H1 (cell line): Measurements from ENCODE around the gene HRH1. TPM values are rescaled to one million over a fixed set of nuclear protein-coding genes. Genes with fewer than 3 reads are reported as not detected.

Experiments
- CTCF ChIA-PET: fragments of 300-600 bp; sonication (Branson Sonifier 250); formaldehyde crosslinking; loops from one replicate; lab custom pipeline; 2021; ENCODE audit not compliant: partially characterized antibody; lab: Charles Lee
- POLR2A ChIA-PET: fragments of 300-600 bp; sonication (Branson Sonifier 250); formaldehyde crosslinking; loops from one replicate; lab custom pipeline; 2021; ENCODE audit warnings: inconsistent platforms; ENCODE audit not compliant: partially characterized antibody; lab: Charles Lee
- DNase-seq, 2 experiments: peaks; one replicate each; pipeline versions ENCODE4 v3.0.0 to v3.0.0-alpha.2; 2010 to 2022; ENCODE audit warnings: low spot score in 2 of 2, low read depth in 1 of 2, mixed read lengths in 1 of 2
- FAIRE-seq: peaks from 2 replicates; lab custom pipeline; 2011; peaks lifted over from hg19 to GRCh38; lab: Jason Lieb, UNC
- H2AFZ ChIP-seq: 2 replicates; pipeline ENCODE4 v1.8.1; 2012; ENCODE audit warnings: low read length, inconsistent platforms
- H2AK5ac ChIP-seq: 2 replicates; pipeline ENCODE4 v1.6.1; 2013; ENCODE audit warnings: low read depth, low read length
- H2BK120ac ChIP-seq: replicated peaks from 2 replicates; pipeline ENCODE3; 2013; ENCODE audit warnings: low read depth, low read length, inconsistent platforms
- H2BK12ac ChIP-seq: 2 replicates; pipeline ENCODE4 v1.6.1; 2013; ENCODE audit warnings: low read depth, low read length
- H2BK15ac ChIP-seq: 2 replicates; pipeline ENCODE4 v1.6.1; 2013; ENCODE audit warnings: low read length
- H2BK20ac ChIP-seq: 2 replicates; pipeline ENCODE4 v1.6.1; 2013; ENCODE audit warnings: low read length
- H2BK5ac ChIP-seq: 2 replicates; pipeline ENCODE4 v1.6.1; 2013; ENCODE audit warnings: low read depth, low read length
- H3K14ac ChIP-seq: 2 replicates; pipeline ENCODE4 v1.6.1; 2013; ENCODE audit warnings: inconsistent platforms; ENCODE audit not compliant: insufficient read length
- H3K18ac ChIP-seq: 2 replicates; pipeline ENCODE4 v1.6.1; 2013; ENCODE audit warnings: low read length; ENCODE audit errors: extremely low read depth
- H3K23ac ChIP-seq: 2 replicates; pipeline ENCODE4 v1.6.1; 2013; ENCODE audit warnings: inconsistent platforms; ENCODE audit not compliant: insufficient read length
- H3K23me2 ChIP-seq: 2 replicates; pipeline ENCODE4 v1.6.1; 2013; ENCODE audit warnings: low read depth, low read length
- H3K27ac ChIP-seq: 2 replicates; pipeline ENCODE4 v1.6.1; 2011; ENCODE audit warnings: low read depth, low read length, inconsistent platforms
- H3K27me3 ChIP-seq, 4 experiments: replicated peaks in 1 of 4; 1 replicate in 1 of 4; 2 replicates in 3 of 4; pipeline versions ENCODE4 v1.6.1 to v1.8.1; 2011 to 2013; ENCODE audit warnings: low read length in 3 of 4, mild to moderate bottlenecking in 3 of 4, inconsistent platforms in 2 of 4, mixed read lengths in 2 of 4, moderate library complexity in 1 of 4; ENCODE audit not compliant: control insufficient read depth in 3 of 4, insufficient read depth in 3 of 4; ENCODE audit errors: extremely low read depth in 1 of 4
- H3K36me3 ChIP-seq, 4 experiments: 2 replicates each; pipeline versions ENCODE4 v1.6.1 to v1.8.1; 2011 to 2013; ENCODE audit warnings: mild to moderate bottlenecking in 4 of 4, low read length in 3 of 4, moderate library complexity in 2 of 4, control low read depth in 1 of 4, inconsistent platforms in 1 of 4; ENCODE audit not compliant: insufficient read depth in 4 of 4, control insufficient read depth in 2 of 4
- H3K4ac ChIP-seq: replicated peaks from 2 replicates; pipeline ENCODE3; 2013; ENCODE audit warnings: low read length, low read depth, mixed read lengths, inconsistent platforms; ENCODE audit not compliant: insufficient read length
- H3K4me1 ChIP-seq, 4 experiments: replicated peaks in 1 of 4; 1 replicate in 1 of 4; 2 replicates in 3 of 4; pipeline versions ENCODE4 v1.6.1 to v1.8.1; 2011 to 2013; ENCODE audit warnings: low read length in 3 of 4, inconsistent platforms in 2 of 4, mixed read lengths in 1 of 4; ENCODE audit not compliant: insufficient read depth in 4 of 4, control insufficient read depth in 3 of 4
- H3K4me2 ChIP-seq, 2 experiments: 2 replicates each; pipeline versions ENCODE4 v1.6.1 to v1.8.1; 2011 to 2013; ENCODE audit warnings: low read depth in 2 of 2, low read length in 2 of 2, control low read depth in 1 of 2, inconsistent platforms in 1 of 2, mild to moderate bottlenecking in 1 of 2; ENCODE audit not compliant: insufficient read depth in 1 of 2
- H3K4me3 ChIP-seq, 4 experiments: fragments of 200-600, 300-600 bp in 1 of 4; sonication (generic), shearing (Covaris generic), sonication (Bioruptor Twin) in 1 of 4; 2 replicates each; pipeline versions ENCODE4 v1.5.1 to v1.8.1; 2011 to 2016; ENCODE audit warnings: low read length in 4 of 4, low read depth in 3 of 4, control low read depth in 2 of 4, inconsistent platforms in 2 of 4, mild to moderate bottlenecking in 2 of 4, mixed read lengths in 1 of 4, moderate library complexity in 1 of 4; ENCODE audit not compliant: insufficient read depth in 2 of 4; ENCODE audit errors: extremely low read depth in 1 of 4
- H3K56ac ChIP-seq: replicated peaks from 2 replicates; pipeline ENCODE3; 2013; ENCODE audit warnings: low read depth, mild to moderate bottlenecking, mixed read lengths, low read length, inconsistent platforms; ENCODE audit not compliant: insufficient read length
- H3K79me1 ChIP-seq: 2 replicates; pipeline ENCODE4 v1.6.1; 2013; ENCODE audit warnings: low read depth, low read length, control low read depth
- H3K79me2 ChIP-seq, 2 experiments: 2 replicates each; pipeline versions ENCODE4 v1.6.1 to v1.8.1; 2012 to 2013; ENCODE audit warnings: low read length in 2 of 2, mild to moderate bottlenecking in 2 of 2, inconsistent platforms in 1 of 2; ENCODE audit not compliant: insufficient read depth in 2 of 2, control insufficient read depth in 1 of 2
- H3K9ac ChIP-seq, 4 experiments: replicated peaks in 1 of 4; 1 replicate in 1 of 4; 2 replicates in 3 of 4; pipeline versions ENCODE4 v1.6.1 to v1.8.1; 2011 to 2013; ENCODE audit warnings: low read depth in 3 of 4, low read length in 3 of 4, control low read depth in 2 of 4, mild to moderate bottlenecking in 2 of 4, moderate library complexity in 2 of 4, inconsistent platforms in 1 of 4; ENCODE audit errors: extremely low read depth in 1 of 4
- H3K9me3 ChIP-seq, 2 experiments: 2 replicates each; pipeline versions ENCODE4 v1.6.1 to v1.8.1; 2012 to 2013; ENCODE audit warnings: mild to moderate bottlenecking in 2 of 2, moderate library complexity in 2 of 2, control low read depth in 1 of 2, inconsistent platforms in 1 of 2, low read depth in 1 of 2, low read length in 1 of 2, mixed read lengths in 1 of 2; ENCODE audit not compliant: insufficient read depth in 2 of 2
- H4K20me1 ChIP-seq, 2 experiments: replicated peaks in 1 of 2; 2 replicates each; pipeline versions ENCODE3 to v1.8.1; 2011 to 2013; ENCODE audit warnings: inconsistent platforms in 2 of 2, low read length in 2 of 2, mild to moderate bottlenecking in 1 of 2; ENCODE audit not compliant: insufficient read depth in 2 of 2, control insufficient read depth in 1 of 2
- H4K5ac ChIP-seq: 2 replicates; pipeline ENCODE4 v1.6.1; 2013; ENCODE audit warnings: low read length, low read depth, mixed read lengths, inconsistent platforms; ENCODE audit not compliant: insufficient read length
- H4K8ac ChIP-seq: 2 replicates; pipeline ENCODE4 v1.8.0; 2013; ENCODE audit warnings: mild to moderate bottlenecking, moderate library complexity, low read length, inconsistent platforms; ENCODE audit not compliant: insufficient read depth; ENCODE audit errors: extremely low read depth
- H4K91ac ChIP-seq: replicated peaks from 2 replicates; pipeline ENCODE3; 2013; ENCODE audit warnings: low read length, mixed read lengths, inconsistent platforms; ENCODE audit not compliant: insufficient read length
- CHD1 ChIP-seq: IDR thresholded peaks from 2 replicates; pipeline ENCODE4 v1.6.1; 2012; ENCODE audit warnings: low read depth, low read length, improper control_type of control experiment
- CREB1 ChIP-seq: IDR thresholded peaks from 2 replicates; pipeline ENCODE4 v1.6.1; 2012; ENCODE audit warnings: inconsistent platforms
- RBBP5 ChIP-seq: IDR thresholded peaks from 2 replicates; pipeline ENCODE4 v1.7.1; 2012; ENCODE audit warnings: low read depth, mild to moderate bottlenecking, inconsistent platforms, low read length, moderate library complexity, borderline replicate concordance
- RFX5 ChIP-seq: IDR thresholded peaks from 2 replicates; pipeline ENCODE4 v1.6.1; 2011; ENCODE audit warnings: low read depth, low read length, improper control_type of control experiment, borderline replicate concordance
- RNF2 ChIP-seq: fragments of 200-900, 300-1000 bp; sonication (generic); IDR thresholded peaks from 2 replicates; pipeline ENCODE4 v1.7.1; 2016; ENCODE audit warnings: borderline replicate concordance, low read depth, mild to moderate bottlenecking, antibody characterized with exemption, low read length; ENCODE audit not compliant: poor library complexity, severe bottlenecking; ENCODE audit errors: missing control alignments
- SIRT6 ChIP-seq: IDR thresholded peaks from one replicate; pipeline ENCODE4 v1.7.1; 2012; ENCODE audit warnings: low read length, inconsistent platforms
- SP1 ChIP-seq: IDR thresholded peaks from 2 replicates; pipeline ENCODE4 v1.6.1; 2011; ENCODE audit warnings: low read depth, low read length
- SUZ12 ChIP-seq: fragments of 200-600 bp; sonication (generic); IDR thresholded peaks from 2 replicates; pipeline ENCODE4 v1.6.1; 2012; ENCODE audit warnings: mild to moderate bottlenecking, inconsistent platforms, low read length, moderate library complexity, mixed read lengths
- whole genome bisulfite sequencing, 2 experiments: shearing (Covaris generic) in 1 of 2; methylation state at CpG; one replicate each; pipeline versions ENCODE4 v1.1.6 to v1.1.7; 2013 to 2015; ENCODE audit warnings: low lambda C conversion rate in 2 of 2, mixed read lengths in 2 of 2, inconsistent platforms in 1 of 2, low coverage in 1 of 2, missing lambda C conversion rate in 1 of 2; ENCODE audit not compliant: insufficient replicate concordance in 2 of 2, insufficient coverage in 1 of 2, insufficient read length in 1 of 2; ENCODE audit errors: extremely low coverage in 1 of 2, missing lambda C conversion rate in 1 of 2; 5-methylcytosine and 5-hydroxymethylcytosine counted together
- polyA plus RNA-seq, 7 experiments: library from polyadenylated mRNA; depleted of rRNA in 3 of 7; stranded (reverse) in 5 of 7; unstranded in 2 of 7; fragments of >200 nt in 5 of 7; fragments of 200-250 nt in 2 of 7; gene quantifications; 1 replicate in 5 of 7; 2 replicates in 1 of 7; 4 replicates in 1 of 7; pipeline versions ENCODE4 v1.2.1 to v1.2.3, GENCODE V29; 2011 to 2013; ENCODE audit warnings: missing spikeins in 2 of 7, mixed read lengths in 2 of 7
- total RNA-seq: library from RNA; stranded (reverse); fragmentation: NEBNext Ultra II Directional; extraction: Animal tissue kit (Norgen Biotek cat#: 25700); gene quantifications from 2 replicates; pipeline ENCODE4 v1.2.1, GENCODE V29; 2021
- TF ChIP-seq, protein P1 (sequence below), 3 experiments: IDR thresholded peaks; 1 replicate in 2 of 3; 2 replicates in 1 of 3; pipeline versions ENCODE4 v1.5.1 to v1.6.1; 2011; ENCODE audit warnings: low read length in 3 of 3, mild to moderate bottlenecking in 3 of 3, inconsistent platforms in 2 of 3, low read depth in 1 of 3, moderate library complexity in 1 of 3; ENCODE audit not compliant: insufficient read depth in 1 of 3; ENCODE audit errors: control extremely low read depth in 1 of 3

HRH1 gene
- total and polyA plus RNA-seq, 2 of the 8 experiments (the other 6 are each of a cell fraction or from before 2014, with no cell fraction given), result 0.11 TPM; not detected in 1

- CTCF ChIA-PET, result interaction anchor here (0.8 to 2.2 kb wide), 3 partner anchors 9 to 13 kb away, joined by 3 to 7 read pairs (median 6); no protein-coding TSS in a partner anchor
- no peak overlapping the region for H3K4me2 ChIP-seq
- no peak overlapping the region for H3K27ac ChIP-seq
- no peaks in the 10 kb centered on the region; a peak in 1 of 7 replicates for H3K4me1 ChIP-seq
- no peak for DNase-seq
- H2AK5ac ChIP-seq, result no peak overlapping the region
- WGBS, 2 experiments, result 92% methylated on average over 6 of the region's 6 CpGs; no CpG with 5 or more reads in 1 of the 2 experiments
- FAIRE-seq, result no peak
- no peak overlapping the region for H2AFZ ChIP-seq
- no peak overlapping the region for H3K23ac ChIP-seq
- no peak overlapping the region for H2BK15ac ChIP-seq
- H3K79me1 ChIP-seq, result no peaks in the 10 kb centered on the region
- no peak overlapping the region for H3K9ac ChIP-seq
- no peak overlapping the region for H3K4ac ChIP-seq
- TF ChIP-seq RNF2 (no peak), CHD1 (no peak), RBBP5 (no peak), SIRT6 (no peak), SUZ12 (no peak), CREB1 (no peak), RFX5 (no peak), SP1 (no peak)
- TF ChIP-seq, protein P1, sequence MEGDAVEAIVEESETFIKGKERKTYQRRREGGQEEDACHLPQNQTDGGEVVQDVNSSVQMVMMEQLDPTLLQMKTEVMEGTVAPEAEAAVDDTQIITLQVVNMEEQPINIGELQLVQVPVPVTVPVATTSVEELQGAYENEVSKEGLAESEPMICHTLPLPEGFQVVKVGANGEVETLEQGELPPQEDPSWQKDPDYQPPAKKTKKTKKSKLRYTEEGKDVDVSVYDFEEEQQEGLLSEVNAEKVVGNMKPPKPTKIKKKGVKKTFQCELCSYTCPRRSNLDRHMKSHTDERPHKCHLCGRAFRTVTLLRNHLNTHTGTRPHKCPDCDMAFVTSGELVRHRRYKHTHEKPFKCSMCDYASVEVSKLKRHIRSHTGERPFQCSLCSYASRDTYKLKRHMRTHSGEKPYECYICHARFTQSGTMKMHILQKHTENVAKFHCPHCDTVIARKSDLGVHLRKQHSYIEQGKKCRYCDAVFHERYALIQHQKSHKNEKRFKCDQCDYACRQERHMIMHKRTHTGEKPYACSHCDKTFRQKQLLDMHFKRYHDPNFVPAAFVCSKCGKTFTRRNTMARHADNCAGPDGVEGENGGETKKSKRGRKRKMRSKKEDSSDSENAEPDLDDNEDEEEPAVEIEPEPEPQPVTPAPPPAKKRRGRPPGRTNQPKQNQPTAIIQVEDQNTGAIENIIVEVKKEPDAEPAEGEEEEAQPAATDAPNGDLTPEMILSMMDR (IDR thresholded peaks at IDR 0.05; ENCODE audit: control extremely low read depth in 1 of 3, insufficient read depth in 1 of 3, low read depth in 1 of 3, low read length in 3 of 3), result no peak
- TF ChIP-seq, all 59 proteins: peak for 0
- Histone ChIP-seq H2BK120ac (no peak overlapping the region), H3K4me3 (no peak overlapping the region), H4K91ac (no peak overlapping the region), H3K79me2 (no peaks in the 10 kb centered on the region), H4K5ac (no peak overlapping the region), H3K23me2 (peaks cover 5% of the 10 kb centered on the region; the same call in 1 of the 2 replicates), H2BK20ac (no peak overlapping the region), H4K8ac (no peak overlapping the region), H3K18ac (no peak overlapping the region), H3K27me3 (no peaks in the 10 kb centered on the region; a peak in 1 of 7 replicates), H2BK5ac (no peak overlapping the region), H3K9me3 (no peaks in the 10 kb centered on the region), H3K56ac (no peak overlapping the region), H3K36me3 (no peaks in the 10 kb centered on the region), H3K14ac (no peak overlapping the region), H4K20me1 (peaks cover 0 to 2% of the 10 kb centered on the region in 2 experiments), H2BK12ac (no peak overlapping the region)
- POLR2A ChIA-PET, result interaction anchor here (1.2 kb wide), 1 partner anchor 24 kb away, joined by 3 read pairs; no protein-coding TSS in a partner anchor
Measured at GRCh38 chr3:11248596-11248995, 94.3 kb downstream of the HRH1 start.
